Neural progenitor cell (in vitro differentiated cells): ENCODE measurements around the gene TULP3. TPM values are rescaled to one million over a fixed set of nuclear protein-coding genes. Genes with fewer than 3 reads are reported as not detected.

Experiments used
- DNase-seq: peaks from one replicate; pipeline ENCODE4 v3.0.0-alpha.2; 2016; ENCODE audit warnings: low spot score
- H2AFZ ChIP-seq: fragments of 200-600 bp; sonication (generic); replicated peaks from 2 replicates; pipeline ENCODE4 v1.6.1; 2016; ENCODE audit warnings: antibody characterized with exemption
- H3F3A ChIP-seq: fragments of 200-600 bp; sonication (generic); 2 replicates; pipeline ENCODE4 v1.6.1; 2016; ENCODE audit warnings: antibody characterized with exemption, low read depth
- H3K27ac ChIP-seq: fragments of 200-600 bp; sonication (generic); 2 replicates; pipeline ENCODE4 v1.5.1; 2016; ENCODE audit warnings: mild to moderate bottlenecking
- H3K27me3 ChIP-seq: fragments of 200-600 bp; sonication (generic); 2 replicates; pipeline ENCODE4 v1.6.1; 2016; ENCODE audit warnings: mild to moderate bottlenecking, moderate library complexity
- H3K36me3 ChIP-seq: fragments of 200-600 bp; sonication (generic); 2 replicates; pipeline ENCODE4 v1.5.1; 2016
- H3K4me1 ChIP-seq: fragments of 200-600 bp; sonication (generic); 2 replicates; pipeline ENCODE4 v1.6.1; 2016; ENCODE audit warnings: mixed run types
- H3K4me2 ChIP-seq: fragments of 200-600 bp; sonication (generic); 2 replicates; pipeline ENCODE4 v1.6.1; 2016
- H3K4me3 ChIP-seq: fragments of 200-600 bp; sonication (generic); 2 replicates; pipeline ENCODE4 v1.5.1; 2016
- H3K79me2 ChIP-seq: fragments of 200-600 bp; sonication (generic); 2 replicates; pipeline ENCODE4 v1.6.1; 2016; ENCODE audit warnings: low read depth
- H3K9ac ChIP-seq: fragments of 200-600 bp; sonication (generic); 2 replicates; pipeline ENCODE4 v1.6.1; 2016
- H3K9me3 ChIP-seq: fragments of 200-600 bp; sonication (generic); 2 replicates; pipeline ENCODE4 v1.5.1; 2016; ENCODE audit warnings: low read depth
- H4K20me1 ChIP-seq: fragments of 200-600 bp; sonication (generic); 2 replicates; pipeline ENCODE4 v1.6.1; 2016; ENCODE audit warnings: low read depth
- H3K27ac Mint-ChIP-seq: 3 replicates; pipeline ENCODE4 v1.8.0; 2021; ENCODE audit warnings: mixed read lengths
- H3K27me3 Mint-ChIP-seq: 2 replicates; pipeline ENCODE4 v1.8.0; 2022; ENCODE audit warnings: low read depth, mild to moderate bottlenecking, inconsistent platforms, moderate library complexity, mixed read lengths; ENCODE audit not compliant: insufficient read depth
- H3K36me3 Mint-ChIP-seq: 3 replicates; pipeline ENCODE4 v1.8.0; 2021; ENCODE audit warnings: mixed read lengths
- H3K4me1 Mint-ChIP-seq: 3 replicates; pipeline ENCODE4 v1.8.0; 2021; ENCODE audit warnings: mixed read lengths
- H3K4me3 Mint-ChIP-seq: 3 replicates; pipeline ENCODE4 v1.8.0; 2021; ENCODE audit warnings: mild to moderate bottlenecking, moderate library complexity, mixed read lengths
- H3K9me3 Mint-ChIP-seq: 3 replicates; pipeline ENCODE4 v1.8.0; 2020; ENCODE audit warnings: mixed read lengths
- EZH2 ChIP-seq: fragments of 200-600 bp; sonication (generic); IDR thresholded peaks from 2 replicates; pipeline ENCODE4 v1.6.1; 2017; ENCODE audit warnings: antibody characterized with exemption, mild to moderate bottlenecking, moderate library complexity
- EZH2phosphoT487 ChIP-seq: fragments of 200-600 bp; sonication (generic); IDR thresholded peaks from 2 replicates; pipeline ENCODE4 v1.6.1; 2017; ENCODE audit warnings: antibody characterized with exemption
- total RNA-seq: library from RNA; depleted of rRNA; stranded (reverse); fragments of >200 nt; gene quantifications from 2 replicates; pipeline ENCODE4 v1.2.3, GENCODE V29; 2015; ENCODE audit warnings: low replicate concordance
- TF ChIP-seq, protein P1 (sequence below): fragments of 200-600 bp; sonication (generic); IDR thresholded peaks from 2 replicates; pipeline ENCODE4 v1.5.1; 2017; ENCODE audit warnings: antibody characterized with exemption, mild to moderate bottlenecking

The TULP3 gene
- total RNA-seq, 1 donor from 2014 or later, result 33.4 TPM

DNA sequence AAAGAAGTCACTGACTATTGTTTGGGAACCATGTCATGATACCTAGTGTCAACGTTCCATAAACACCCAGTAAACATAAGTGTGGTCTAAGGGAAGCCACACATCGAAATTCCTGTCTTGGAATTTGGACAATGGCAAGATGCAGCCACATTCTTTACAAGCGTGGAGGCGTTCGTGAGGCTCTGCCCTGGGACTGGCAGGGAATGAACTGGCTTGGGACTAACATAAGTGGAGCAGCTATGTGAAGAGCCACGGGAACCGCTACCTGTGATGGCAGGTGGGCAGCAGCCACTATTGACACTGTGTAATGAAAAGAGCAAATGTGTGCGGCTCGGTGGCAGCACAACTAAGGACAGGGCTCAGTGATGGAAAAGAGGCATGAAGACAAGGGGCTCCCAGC, 45.9 kb upstream of the TULP3 start:
- Histone ChIP-seq H3F3A (peaks cover 6% of the 10 kb centered on the region), H4K20me1 (no peaks in the 10 kb centered on the region), H3K4me2 (no peak overlapping the region), H3K4me1 (peaks cover 23% of the 10 kb centered on the region), H3K79me2 (no peaks in the 10 kb centered on the region), H3K4me3 (no peak overlapping the region), H3K27ac (no peak overlapping the region), H3K27me3 (no peaks in the 10 kb centered on the region), H3K36me3 (no peaks in the 10 kb centered on the region), H2AFZ (no peak overlapping the region), H3K9me3 (no peaks in the 10 kb centered on the region), H3K9ac (no peak overlapping the region)
- TF ChIP-seq EZH2 (no peak), EZH2phosphoT487 (no peak)
- TF ChIP-seq, protein P1, sequence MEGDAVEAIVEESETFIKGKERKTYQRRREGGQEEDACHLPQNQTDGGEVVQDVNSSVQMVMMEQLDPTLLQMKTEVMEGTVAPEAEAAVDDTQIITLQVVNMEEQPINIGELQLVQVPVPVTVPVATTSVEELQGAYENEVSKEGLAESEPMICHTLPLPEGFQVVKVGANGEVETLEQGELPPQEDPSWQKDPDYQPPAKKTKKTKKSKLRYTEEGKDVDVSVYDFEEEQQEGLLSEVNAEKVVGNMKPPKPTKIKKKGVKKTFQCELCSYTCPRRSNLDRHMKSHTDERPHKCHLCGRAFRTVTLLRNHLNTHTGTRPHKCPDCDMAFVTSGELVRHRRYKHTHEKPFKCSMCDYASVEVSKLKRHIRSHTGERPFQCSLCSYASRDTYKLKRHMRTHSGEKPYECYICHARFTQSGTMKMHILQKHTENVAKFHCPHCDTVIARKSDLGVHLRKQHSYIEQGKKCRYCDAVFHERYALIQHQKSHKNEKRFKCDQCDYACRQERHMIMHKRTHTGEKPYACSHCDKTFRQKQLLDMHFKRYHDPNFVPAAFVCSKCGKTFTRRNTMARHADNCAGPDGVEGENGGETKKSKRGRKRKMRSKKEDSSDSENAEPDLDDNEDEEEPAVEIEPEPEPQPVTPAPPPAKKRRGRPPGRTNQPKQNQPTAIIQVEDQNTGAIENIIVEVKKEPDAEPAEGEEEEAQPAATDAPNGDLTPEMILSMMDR, result no peak
- peak; percentile 35 for DNase-seq
- Mint-ChIP-seq H3K27me3 (peaks cover 9% of the 10 kb centered on the region), H3K4me3 (no peak overlapping the region), H3K27ac (peak overlapping the region; percentile 13), H3K36me3 (peaks cover 5% of the 10 kb centered on the region), H3K4me1 (peaks cover 45% of the 10 kb centered on the region), H3K9me3 (no peaks in the 10 kb centered on the region)

DNA sequence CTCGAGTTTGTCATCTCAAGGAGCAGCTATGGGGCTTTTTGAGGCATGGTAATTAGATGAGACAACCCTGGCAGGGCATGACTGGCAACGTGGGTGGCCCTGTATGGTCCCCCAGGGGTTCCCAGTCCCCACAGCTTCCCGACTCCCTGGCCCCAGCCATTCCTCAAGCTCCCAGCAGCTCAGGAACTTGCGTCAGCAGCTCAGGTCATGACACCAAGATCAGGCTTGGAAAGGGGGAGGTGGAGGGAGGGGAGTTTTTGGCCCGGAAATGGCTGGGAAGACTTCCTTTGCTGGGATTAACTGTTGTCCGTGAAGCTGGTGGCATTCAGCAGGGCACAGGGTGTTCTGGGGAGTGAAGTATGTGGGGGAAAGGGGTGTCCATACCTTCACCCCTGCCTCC, 45.4 kb upstream of the TULP3 start:
- no peak overlapping the region for H3K27ac ChIP-seq
- H3K36me3 ChIP-seq, result no peaks in the 10 kb centered on the region
- H3K36me3 Mint-ChIP-seq, result peaks cover 5% of the 10 kb centered on the region
- peak overlapping the region; percentile 9 for H3K4me2 ChIP-seq
- no peak overlapping the region for H3K4me3 Mint-ChIP-seq
- H3K27ac Mint-ChIP-seq, result peak overlapping the region; percentile 74
- no peaks in the 10 kb centered on the region for H4K20me1 ChIP-seq
- no peaks in the 10 kb centered on the region for H3K27me3 ChIP-seq
- TF ChIP-seq EZH2phosphoT487, result no peak
- TF ChIP-seq, protein P1, result no peak
- TF ChIP-seq EZH2, result no peak
- no peak overlapping the region for H3K4me3 ChIP-seq
- H3K79me2 ChIP-seq, result no peaks in the 10 kb centered on the region
- H2AFZ ChIP-seq, result peak overlapping the region; percentile 35
- DNase-seq, result peak; percentile 37
- H3K4me1 ChIP-seq, result peaks cover 23% of the 10 kb centered on the region
- H3K9ac ChIP-seq, result no peak overlapping the region
- H3F3A ChIP-seq, result peaks cover 6% of the 10 kb centered on the region
- H3K4me1 Mint-ChIP-seq, result peaks cover 47% of the 10 kb centered on the region
- no peaks in the 10 kb centered on the region for H3K9me3 ChIP-seq
- H3K27me3 Mint-ChIP-seq, result peaks cover 7% of the 10 kb centered on the region
- no peaks in the 10 kb centered on the region for H3K9me3 Mint-ChIP-seq

DNA sequence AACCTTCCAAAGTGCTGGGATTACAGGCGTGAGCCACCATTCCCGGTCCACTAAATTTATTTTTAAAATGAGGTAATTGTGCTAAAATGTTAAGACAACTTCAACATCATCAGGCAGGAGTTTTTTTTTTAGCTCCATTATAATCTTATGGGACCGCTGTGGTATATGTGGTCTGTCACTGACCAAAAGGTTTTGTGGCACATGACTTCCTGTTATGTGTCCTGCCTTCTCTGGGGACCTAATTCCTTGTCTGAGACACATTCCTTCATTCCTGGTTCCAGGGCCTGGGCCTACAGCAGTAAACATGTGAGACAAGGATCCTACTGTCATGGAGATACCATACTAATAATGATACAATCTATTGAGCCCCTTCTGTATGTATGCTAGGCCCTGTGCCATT, 38.8 kb upstream of the TULP3 start:
- H3K4me2 ChIP-seq, result no peak overlapping the region
- TF ChIP-seq, protein P1, result no peak
- TF ChIP-seq EZH2 (no peak), EZH2phosphoT487 (no peak)

More for the DNA sequence above, 38.8 kb upstream of the TULP3 start:
- Histone ChIP-seq H3K79me2 (no peaks in the 10 kb centered on the region), H4K20me1 (peaks cover 3% of the 10 kb centered on the region), H3K27ac (no peak overlapping the region), H3F3A (peaks cover 2% of the 10 kb centered on the region), H3K9ac (no peak overlapping the region), H3K4me3 (no peak overlapping the region), H3K36me3 (no peaks in the 10 kb centered on the region), H3K4me1 (peaks cover 14% of the 10 kb centered on the region), H2AFZ (no peak overlapping the region), H3K27me3 (peaks cover 5% of the 10 kb centered on the region), H3K9me3 (no peaks in the 10 kb centered on the region)
- Mint-ChIP-seq H3K9me3 (no peaks in the 10 kb centered on the region), H3K4me3 (no peak overlapping the region), H3K27me3 (peaks cover 11% of the 10 kb centered on the region), H3K4me1 (peaks cover 41% of the 10 kb centered on the region), H3K36me3 (peaks cover 2% of the 10 kb centered on the region), H3K27ac (no peak overlapping the region)
- DNase-seq, result no peak
